NB4 (cell line): Measurements from ENCODE around the gene ADO.

ENCODE experiments used
- DNase-seq: peaks from one replicate; pipeline ENCODE4 v3.0.0; 2010; ENCODE audit warnings: low read depth
- H3K4me3 ChIP-seq: one replicate; pipeline ENCODE4 v1.5.1; 2011; ENCODE audit warnings: mild to moderate bottlenecking, low read depth, low read length, moderate library complexity
- CTCF ChIP-seq: IDR thresholded peaks from one replicate; pipeline ENCODE4 v1.5.1; 2012; ENCODE audit warnings: low read depth, low read length
- MYC ChIP-seq: IDR thresholded peaks from 2 replicates; pipeline ENCODE4 v1.6.1; 2011; ENCODE audit warnings: low read depth, low read length
- POLR2A ChIP-seq: IDR thresholded peaks from 2 replicates; pipeline ENCODE4 v1.6.1; 2011; ENCODE audit warnings: mild to moderate bottlenecking; ENCODE audit not compliant: insufficient read length; ENCODE audit errors: extremely low read depth
- TF ChIP-seq, protein P1 (sequence below): IDR thresholded peaks from 2 replicates; pipeline ENCODE4 v1.6.1; 2011; ENCODE audit warnings: low read depth, low read length

Gene ADO

DNA sequence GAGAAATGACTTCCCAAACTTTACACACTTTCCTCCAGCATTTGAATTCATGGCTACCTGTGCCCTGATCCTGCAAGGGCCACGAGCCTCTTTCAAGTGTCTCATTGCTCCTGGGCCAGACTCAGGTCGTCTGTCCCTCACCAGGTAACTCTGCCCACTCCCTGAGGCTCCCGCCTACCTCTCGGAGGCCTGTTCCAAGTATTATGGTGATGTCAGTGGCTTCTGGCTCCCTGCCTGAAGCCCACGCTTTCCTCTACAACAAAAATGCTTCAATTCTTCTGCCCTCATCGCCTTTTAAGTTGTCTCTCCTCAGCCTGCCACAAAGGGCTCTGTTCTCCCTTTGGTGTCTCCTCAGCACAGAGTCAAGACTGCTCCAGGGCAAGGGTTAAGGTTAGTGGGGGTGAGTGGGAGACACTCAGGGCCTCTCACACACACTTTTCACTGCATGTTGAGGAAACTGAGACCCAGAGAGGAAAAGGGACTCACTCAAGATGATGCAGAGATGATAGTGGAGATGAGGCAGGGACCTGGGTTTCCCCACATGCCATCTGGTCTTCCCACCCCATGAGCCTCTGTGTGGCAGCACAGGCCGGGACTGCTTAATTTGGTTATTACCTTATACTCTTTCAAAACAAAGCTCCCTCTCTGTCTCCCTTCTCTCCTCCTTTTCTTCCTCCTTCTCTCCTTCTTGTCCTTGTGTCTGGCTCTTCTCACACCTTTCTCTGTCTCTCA, 39.9 kb downstream of the ADO start:
- DNase-seq, result no peak

GRCh38 chr10:62847433-62847832, 42.9 kb downstream of the ADO start:
- no peak overlapping the region for H3K4me3 ChIP-seq
- DNase-seq, result no peak
- TF ChIP-seq POLR2A (no peak), MYC (no peak), CTCF (no peak)
- TF ChIP-seq, protein P1, sequence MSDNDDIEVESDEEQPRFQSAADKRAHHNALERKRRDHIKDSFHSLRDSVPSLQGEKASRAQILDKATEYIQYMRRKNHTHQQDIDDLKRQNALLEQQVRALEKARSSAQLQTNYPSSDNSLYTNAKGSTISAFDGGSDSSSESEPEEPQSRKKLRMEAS, result no peak

More for the DNA sequence above, 39.9 kb downstream of the ADO start:
- H3K4me3 ChIP-seq, result no peak overlapping the region
- no peak for TF ChIP-seq MYC
- TF ChIP-seq POLR2A, result no peak
- TF ChIP-seq, protein P1, result no peak
- no peak for TF ChIP-seq CTCF

DNA sequence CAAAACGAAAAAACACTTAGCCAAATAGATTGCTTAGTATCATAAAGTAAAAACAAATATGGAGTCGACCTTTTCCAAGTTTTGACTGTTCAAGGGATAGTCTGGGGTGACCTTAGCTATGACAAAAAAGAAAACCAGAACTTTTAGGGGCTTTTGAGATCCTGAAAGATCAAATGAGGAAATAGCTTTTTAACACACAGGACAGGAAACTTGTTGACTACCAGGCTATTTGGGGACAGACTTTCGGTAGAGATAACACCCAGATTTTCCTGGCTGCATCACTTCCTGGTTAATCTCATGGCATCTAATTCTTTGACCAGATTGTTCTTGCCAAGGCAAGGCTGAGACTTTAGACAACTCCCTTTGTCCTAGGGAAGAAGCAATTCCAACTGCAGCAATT, 46.1 kb downstream of the ADO start:
- TF ChIP-seq POLR2A (no peak), MYC (no peak), CTCF (no peak)
- TF ChIP-seq, protein P1, result no peak
- peak; percentile 75 for DNase-seq
- no peak overlapping the region for H3K4me3 ChIP-seq

GRCh38 chr10:62851442-62851841, 46.9 kb downstream of the ADO start:
- H3K4me3 ChIP-seq, result no peak overlapping the region
- no peak for TF ChIP-seq POLR2A
- TF ChIP-seq, protein P1, result no peak
- peak; percentile 56 for TF ChIP-seq CTCF
- no peak for TF ChIP-seq MYC
- peak; percentile 62 for DNase-seq

- peak; percentile 95 for DNase-seq
- no peak for TF ChIP-seq CTCF
- TF ChIP-seq, protein P1, result peak; percentile 61
- no peak for TF ChIP-seq POLR2A
- TF ChIP-seq MYC, result peak; percentile 75
- peak overlapping the region; percentile 30 for H3K4me3 ChIP-seq
These were observed 48.6 kb downstream of the ADO start for GRCh38 chr10:62852961-62853702.
